HCT116 (cell line): ENCODE results near the gene SNAP47. TPM values are rescaled to one million over a fixed set of nuclear protein-coding genes. Genes with fewer than 3 reads are reported as not detected.

Experiments
- ATAC-seq: fragments of 200-7000 bp; cut with Tn5 transposase; 2 replicates; pipeline ENCODE4 v1.9.1; 2020; ENCODE audit warnings: mild to moderate bottlenecking, moderate library complexity
- BruUV-seq: library from RNA; stranded (reverse); fragments of 400-500 nt; replicated peaks from 2 replicates; lab custom pipeline; 2021; lab: Mats Ljungman, UMichigan
- CTCF ChIA-PET: fragments of 300-600 bp; sonication (Branson Sonifier 250); formaldehyde crosslinking; loops from one replicate; lab custom pipeline; 2021; ENCODE audit warnings: antibody characterized with exemption; lab: Charles Lee
- POLR2A ChIA-PET: fragments of 300-600, 350-600 bp; sonication (Branson Sonifier 250); formaldehyde crosslinking; loops from one replicate; lab custom pipeline; 2021; ENCODE audit warnings: antibody characterized with exemption; lab: Charles Lee
- RAD21 ChIA-PET, 2 experiments: fragments of 300-600 bp; sonication (Branson Sonifier 250); formaldehyde crosslinking; loops; one replicate each; lab custom pipeline; 2023; ENCODE audit warnings: low total read pairs in 2 of 2; ENCODE audit not compliant: uncharacterized antibody in 2 of 2, unreplicated experiment in 2 of 2, low non-redundant PET in 1 of 2; lab: Charles Lee
- DNase-seq: peaks from one replicate; pipeline ENCODE4 v3.0.0-alpha.2; 2010; ENCODE audit warnings: low read depth, low spot score
- H2AFZ ChIP-seq: fragments of 200-600 bp; shearing (Covaris generic), sonication (generic); 2 replicates; pipeline ENCODE4 v1.6.1; 2017; ENCODE audit warnings: low read depth, mixed run types, mixed read lengths, antibody characterized with exemption, low read length; ENCODE audit not compliant: poor library complexity, severe bottlenecking
- H3K27ac ChIP-seq: 2 replicates; pipeline ENCODE4 v1.5.1; 2012; ENCODE audit warnings: low read depth, low read length
- H3K27me3 ChIP-seq: fragments of 200-600 bp; sonication (generic); 2 replicates; pipeline ENCODE4 v1.6.1; 2016; ENCODE audit warnings: mixed run types, low read length, mixed read lengths; ENCODE audit not compliant: insufficient read depth
- H3K36me3 ChIP-seq, 2 experiments: fragments of 200-500 bp in 1 of 2; fragments of 200-600 bp in 1 of 2; sonication (Bioruptor generic) in 1 of 2; sonication (generic) in 1 of 2; 2 replicates each; pipeline versions ENCODE4 v1.5.1 to v1.6.1; 2014 to 2016; ENCODE audit warnings: low read length in 2 of 2, inconsistent platforms in 1 of 2, mixed read lengths in 1 of 2, mixed run types in 1 of 2; ENCODE audit not compliant: insufficient read depth in 2 of 2, control insufficient read depth in 1 of 2
- H3K4me1 ChIP-seq, 2 experiments: fragments of 200-600 bp in 1 of 2; sonication (generic) in 1 of 2; 2 replicates each; pipeline versions ENCODE4 v1.5.1 to v1.6.1; 2012 to 2017; ENCODE audit warnings: low read length in 2 of 2, inconsistent platforms in 1 of 2, mild to moderate bottlenecking in 1 of 2, mixed read lengths in 1 of 2, mixed run types in 1 of 2, moderate library complexity in 1 of 2; ENCODE audit not compliant: insufficient read depth in 2 of 2, control insufficient read depth in 1 of 2
- H3K4me2 ChIP-seq: fragments of 200-600 bp; sonication (generic); 2 replicates; pipeline ENCODE4 v1.6.1; 2017; ENCODE audit warnings: mixed run types, low read length, mixed read lengths
- H3K4me3 ChIP-seq, 2 experiments: fragments of 200-600 bp in 1 of 2; sonication (generic) in 1 of 2; replicated peaks in 1 of 2; 2 replicates each; pipeline ENCODE4 v1.5.1; 2011 to 2016; ENCODE audit warnings: low read length in 2 of 2, control low read depth in 1 of 2, low read depth in 1 of 2, mild to moderate bottlenecking in 1 of 2, mixed read lengths in 1 of 2, mixed run types in 1 of 2
- H3K79me2 ChIP-seq: fragments of 200-600 bp; sonication (generic); 2 replicates; pipeline ENCODE4 v1.6.1; 2017; ENCODE audit warnings: mild to moderate bottlenecking, mixed run types, low read length, moderate library complexity, mixed read lengths; ENCODE audit not compliant: insufficient read depth
- H3K9ac ChIP-seq: fragments of 200-600 bp; sonication (generic); 2 replicates; pipeline ENCODE4 v1.6.1; 2016; ENCODE audit warnings: low read length, mixed read lengths
- H3K9me2 ChIP-seq: fragments of 200-600 bp; sonication (generic), shearing (Covaris generic); 2 replicates; pipeline ENCODE4 v1.6.1; 2017; ENCODE audit warnings: mixed run types, mild to moderate bottlenecking, moderate library complexity; ENCODE audit not compliant: insufficient read depth
- H3K9me3 ChIP-seq, 2 experiments: fragments of 200-500 bp in 1 of 2; fragments of 200-600 bp in 1 of 2; sonication (Bioruptor generic) in 1 of 2; sonication (generic) in 1 of 2; 2 replicates each; pipeline ENCODE4 v1.6.1; 2014 to 2017; ENCODE audit warnings: low read length in 2 of 2, mixed read lengths in 2 of 2, inconsistent platforms in 1 of 2, low read depth in 1 of 2, mild to moderate bottlenecking in 1 of 2, mixed run types in 1 of 2, moderate library complexity in 1 of 2; ENCODE audit not compliant: control insufficient read depth in 1 of 2, insufficient read depth in 1 of 2
- H4K20me1 ChIP-seq: fragments of 200-600 bp; sonication (generic), shearing (Covaris generic); 2 replicates; pipeline ENCODE4 v1.6.1; 2017; ENCODE audit warnings: mixed run types, mild to moderate bottlenecking, moderate library complexity; ENCODE audit not compliant: insufficient read depth
- ATF3 ChIP-seq: IDR thresholded peaks from 2 replicates; pipeline ENCODE4 v1.6.1; 2012
- CTCF ChIP-seq, 3 experiments: fragments of 200-600 bp in 1 of 3; sonication (generic) in 1 of 3; IDR thresholded peaks in 2 of 3; conservative IDR thresholded peaks in 1 of 3; 2 replicates each; pipeline ENCODE4 v1.5.1; 2012 to 2017; ENCODE audit warnings: low read depth in 2 of 3, low read length in 2 of 3, antibody characterized with exemption in 1 of 3, borderline replicate concordance in 1 of 3, control low read depth in 1 of 3, mild to moderate bottlenecking in 1 of 3, mixed read lengths in 1 of 3, mixed run types in 1 of 3, moderate library complexity in 1 of 3; ENCODE audit not compliant: insufficient read depth in 1 of 3
- EZH2 ChIP-seq: fragments of 200-600 bp; sonication (generic); IDR thresholded peaks from 2 replicates; pipeline ENCODE4 v1.6.1; 2017; ENCODE audit warnings: antibody characterized with exemption, mixed run types
- MAX ChIP-seq: IDR thresholded peaks from 2 replicates; pipeline ENCODE4 v1.6.1; 2012
- RAD21 ChIP-seq: IDR thresholded peaks from 2 replicates; pipeline ENCODE4 v1.6.1; 2012; ENCODE audit warnings: low read depth, mild to moderate bottlenecking
- SRF ChIP-seq: IDR thresholded peaks from 2 replicates; pipeline ENCODE4 v1.6.1; 2012; ENCODE audit warnings: low read depth
- YY1 ChIP-seq: IDR thresholded peaks from 2 replicates; pipeline ENCODE4 v1.6.1; 2011; ENCODE audit warnings: low read length, low read depth, moderate library complexity, mild to moderate bottlenecking; ENCODE audit not compliant: insufficient replicate concordance; ENCODE audit errors: extremely low read depth
- intact Hi-C: fragments of 100-400 bp; cut with micrococcal nuclease; formaldehyde crosslinking; loops from 2 replicates; pipeline ENCODE4 v1.10.0; 2022
- total RNA-seq: library from RNA; stranded (reverse); gene quantifications from one replicate; pipeline ENCODE4 v1.2.1, GENCODE V29; 2021; ENCODE audit not compliant: unreplicated experiment

Gene SNAP47
- total RNA-seq, 1 experiment from 2014 or later, result 37.9 TPM

GRCh38 chr1:227741166-227741870, 6.1 kb downstream of the SNAP47 start:
- no peak for ATAC-seq
- H4K20me1 ChIP-seq, result no peaks in the 10 kb centered on the region
- H3K4me3 ChIP-seq, result no peak overlapping the region
- intact Hi-C loops, result no loop called here
- TF ChIP-seq RAD21 (no peak), CTCF (IDR thresholded peaks at IDR 0.05 in 2 of 3, conservative IDR thresholded peaks at IDR 0.05 in 1 of 3; ENCODE audit: borderline replicate concordance in 1 of 3, insufficient read depth in 1 of 3, low read depth in 2 of 3, low read length in 2 of 3) (no peak), EZH2 (no peak), MAX (no peak), YY1 (no peak), SRF (no peak), ATF3 (no peak)
- TF ChIP-seq, all 23 proteins: peak for 0
- Histone ChIP-seq H3K9me2 (no peaks in the 10 kb centered on the region), H3K27me3 (no peaks in the 10 kb centered on the region), H3K79me2 (peaks cover 94% of the 10 kb centered on the region), H3K27ac (no peak overlapping the region), H2AFZ (no peak overlapping the region), H3K4me1 (peaks cover 4 to 5% of the 10 kb centered on the region in 2 experiments), H3K9me3 (no peaks in the 10 kb centered on the region), H3K36me3 (no peaks in the 10 kb centered on the region; a peak in 1 of 4 replicates), H3K9ac (no peak overlapping the region), H3K4me2 (no peak overlapping the region)
- no TSS peak for BruUV-seq
- no peak for DNase-seq
- ChIA-PET CTCF (no interaction called here), POLR2A (no interaction called here), RAD21 (no interaction called here)
